ENCODE measurements around the gene DPYD.

Gene DPYD

DNA sequence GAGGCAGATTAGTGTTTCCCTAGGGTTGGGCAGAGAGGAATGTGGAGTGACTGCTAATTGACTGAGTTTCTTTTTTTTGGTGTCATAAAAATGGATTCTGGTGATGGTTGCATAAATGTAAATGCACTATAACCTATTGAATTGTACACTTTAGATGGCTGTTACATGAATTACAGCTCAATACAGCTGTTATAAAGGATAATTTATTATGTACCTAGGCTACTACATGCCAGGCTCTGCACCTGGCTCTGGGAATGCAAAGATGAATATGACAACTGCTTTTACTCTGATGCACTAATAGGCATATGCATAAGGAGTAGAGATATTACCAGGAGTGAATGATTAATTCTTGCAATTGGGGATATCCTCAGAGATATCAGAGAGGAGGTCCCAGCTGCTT lies 854.0 kb downstream of the DPYD start:
- Histone ChIP-seq H3F3A (ENCODE audit: insufficient read depth) (no peaks in the 10 kb centered on the region), H3K4me3 (ENCODE audit: insufficient read depth, low read length, poor library complexity, severe bottlenecking) (no peak overlapping the region), H2AFZ (ENCODE audit: low read depth, low read length, severe bottlenecking) (no peak overlapping the region), H3K9me3 (ENCODE audit: insufficient read depth, low read length) (peaks cover 11% of the 10 kb centered on the region; the same call in 1 of the 2 replicates), H3K79me2 (ENCODE audit: insufficient read depth, low read length) (no peaks in the 10 kb centered on the region), H3K9ac (ENCODE audit: low read length) (no peak overlapping the region), H4K20me1 (ENCODE audit: low read depth, low read length) (no peaks in the 10 kb centered on the region), H3K9me2 (replicated peaks; ENCODE audit: insufficient read depth, low read length) (no peaks in the 10 kb centered on the region), H3K36me3 (ENCODE audit: low read length) (no peaks in the 10 kb centered on the region), H3K27ac (ENCODE audit: low read depth, low read length) (no peak overlapping the region), H3K4me2 (ENCODE audit: low read depth, low read length, poor library complexity, severe bottlenecking) (no peak overlapping the region), H3K27me3 (ENCODE audit: low read length) (no peaks in the 10 kb centered on the region)
- TF ChIP-seq, protein P1, sequence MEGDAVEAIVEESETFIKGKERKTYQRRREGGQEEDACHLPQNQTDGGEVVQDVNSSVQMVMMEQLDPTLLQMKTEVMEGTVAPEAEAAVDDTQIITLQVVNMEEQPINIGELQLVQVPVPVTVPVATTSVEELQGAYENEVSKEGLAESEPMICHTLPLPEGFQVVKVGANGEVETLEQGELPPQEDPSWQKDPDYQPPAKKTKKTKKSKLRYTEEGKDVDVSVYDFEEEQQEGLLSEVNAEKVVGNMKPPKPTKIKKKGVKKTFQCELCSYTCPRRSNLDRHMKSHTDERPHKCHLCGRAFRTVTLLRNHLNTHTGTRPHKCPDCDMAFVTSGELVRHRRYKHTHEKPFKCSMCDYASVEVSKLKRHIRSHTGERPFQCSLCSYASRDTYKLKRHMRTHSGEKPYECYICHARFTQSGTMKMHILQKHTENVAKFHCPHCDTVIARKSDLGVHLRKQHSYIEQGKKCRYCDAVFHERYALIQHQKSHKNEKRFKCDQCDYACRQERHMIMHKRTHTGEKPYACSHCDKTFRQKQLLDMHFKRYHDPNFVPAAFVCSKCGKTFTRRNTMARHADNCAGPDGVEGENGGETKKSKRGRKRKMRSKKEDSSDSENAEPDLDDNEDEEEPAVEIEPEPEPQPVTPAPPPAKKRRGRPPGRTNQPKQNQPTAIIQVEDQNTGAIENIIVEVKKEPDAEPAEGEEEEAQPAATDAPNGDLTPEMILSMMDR (IDR thresholded peaks at IDR 0.05; ENCODE audit: insufficient read depth, low read length, poor library complexity, severe bottlenecking): no peak
- TF ChIP-seq EZH2phosphoT487 (conservative IDR thresholded peaks at IDR 0.05; ENCODE audit: low read length): no peak

DNA sequence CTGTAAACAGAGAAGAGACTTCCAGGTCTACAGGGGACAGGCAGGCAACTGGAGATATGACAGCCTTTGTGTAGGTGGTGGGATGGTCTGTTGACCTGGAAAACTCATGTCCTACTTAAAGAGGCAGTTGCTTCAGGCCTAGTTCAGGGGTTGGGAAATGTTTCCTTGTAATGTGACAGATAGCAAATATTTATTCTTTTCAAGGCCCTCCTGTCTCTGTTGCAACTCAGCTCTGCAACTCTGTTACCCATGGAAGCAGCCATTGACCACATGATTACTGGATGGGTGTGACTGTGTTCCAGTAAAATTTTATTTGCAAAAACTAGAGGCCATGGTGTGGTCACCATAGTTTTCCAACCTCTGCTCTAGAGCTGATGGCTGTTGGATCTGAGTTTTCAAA lies 857.3 kb downstream of the DPYD start:
- Histone ChIP-seq H3K4me3 (ENCODE audit: insufficient read depth, low read length, poor library complexity, severe bottlenecking) (no peak overlapping the region), H3K9ac (ENCODE audit: low read length) (no peak overlapping the region), H3K36me3 (ENCODE audit: low read length) (no peaks in the 10 kb centered on the region), H3K27me3 (ENCODE audit: low read length) (no peaks in the 10 kb centered on the region), H4K20me1 (ENCODE audit: low read depth, low read length) (no peaks in the 10 kb centered on the region), H3K79me2 (ENCODE audit: insufficient read depth, low read length) (no peaks in the 10 kb centered on the region), H3K4me2 (ENCODE audit: low read depth, low read length, poor library complexity, severe bottlenecking) (no peak overlapping the region), H2AFZ (ENCODE audit: low read depth, low read length, severe bottlenecking) (no peak overlapping the region), H3K27ac (ENCODE audit: low read depth, low read length) (no peak overlapping the region), H3F3A (ENCODE audit: insufficient read depth) (no peaks in the 10 kb centered on the region), H3K9me3 (ENCODE audit: insufficient read depth, low read length) (peaks cover 13% of the 10 kb centered on the region; the same call in 1 of the 2 replicates), H3K9me2 (replicated peaks; ENCODE audit: insufficient read depth, low read length) (no peaks in the 10 kb centered on the region)
- TF ChIP-seq EZH2phosphoT487 (conservative IDR thresholded peaks at IDR 0.05; ENCODE audit: low read length): no peak
- TF ChIP-seq, protein P1 (IDR thresholded peaks at IDR 0.05; ENCODE audit: insufficient read depth, low read length, poor library complexity, severe bottlenecking): no peak

- H3F3A ChIP-seq (ENCODE audit: insufficient read depth): no peaks in the 10 kb centered on the region
- H2AFZ ChIP-seq (ENCODE audit: low read depth, low read length, severe bottlenecking): no peak overlapping the region
- H3K9ac ChIP-seq (ENCODE audit: low read length): no peak overlapping the region
- peaks cover 15% of the 10 kb centered on the region; the same call in 1 of the 2 replicates for H3K9me3 ChIP-seq (ENCODE audit: insufficient read depth, low read length)
- H3K4me3 ChIP-seq (ENCODE audit: insufficient read depth, low read length, poor library complexity, severe bottlenecking): no peak overlapping the region
- no peaks in the 10 kb centered on the region for H3K36me3 ChIP-seq (ENCODE audit: low read length)
- no peaks in the 10 kb centered on the region for H3K9me2 ChIP-seq (replicated peaks; ENCODE audit: insufficient read depth, low read length)
- no peaks in the 10 kb centered on the region for H3K79me2 ChIP-seq (ENCODE audit: insufficient read depth, low read length)
- H3K4me2 ChIP-seq (ENCODE audit: low read depth, low read length, poor library complexity, severe bottlenecking): no peak overlapping the region
- no peaks in the 10 kb centered on the region for H3K27me3 ChIP-seq (ENCODE audit: low read length)
- no peak for TF ChIP-seq EZH2phosphoT487 (conservative IDR thresholded peaks at IDR 0.05; ENCODE audit: low read length)
- TF ChIP-seq, protein P1 (IDR thresholded peaks at IDR 0.05; ENCODE audit: insufficient read depth, low read length, poor library complexity, severe bottlenecking): no peak
- H4K20me1 ChIP-seq (ENCODE audit: low read depth, low read length): no peaks in the 10 kb centered on the region
- H3K27ac ChIP-seq (ENCODE audit: low read depth, low read length): no peak overlapping the region
Measured at GRCh38 chr1:97061604-97062003, 859.2 kb downstream of the DPYD start.

Measured in SU-DHL-6 (cell line).